Parathyroid adenoma (tissue), 2 donors: ENCODE data around the gene CD200R1.

Experiments
- H2AFZ ChIP-seq: fragments of 300-600 bp; sonication (generic); one replicate; pipeline ENCODE4 v1.7.0; 2017; ENCODE audit warnings: antibody characterized with exemption, mild to moderate bottlenecking
- H3K27ac ChIP-seq: fragments of 300-600 bp; sonication (generic); one replicate; pipeline ENCODE4 v1.7.0; 2017
- H3K27me3 ChIP-seq: fragments of 300-600 bp; sonication (generic); one replicate; pipeline ENCODE4 v1.7.0; 2017; ENCODE audit warnings: low read length; ENCODE audit not compliant: control insufficient read depth, insufficient read depth
- H3K36me3 ChIP-seq: fragments of 300-600 bp; sonication (generic); one replicate; pipeline ENCODE4 v1.7.0; 2017; ENCODE audit warnings: low read length; ENCODE audit not compliant: control insufficient read depth, insufficient read depth
- H3K4me1 ChIP-seq: fragments of 300-600 bp; sonication (generic); one replicate; pipeline ENCODE4 v1.7.0; 2017; ENCODE audit warnings: control low read depth
- H3K4me2 ChIP-seq: fragments of 300-600 bp; sonication (generic); one replicate; pipeline ENCODE4 v1.7.0; 2017; ENCODE audit warnings: low read length
- H3K4me3 ChIP-seq: fragments of 300-600 bp; sonication (generic); one replicate; pipeline ENCODE4 v1.7.0; 2017; ENCODE audit warnings: low read depth, low read length
- H3K79me2 ChIP-seq: fragments of 300-600 bp; sonication (generic); one replicate; pipeline ENCODE4 v1.7.0; 2017; ENCODE audit warnings: control low read depth
- H3K9ac ChIP-seq: fragments of 300-600 bp; sonication (generic); one replicate; pipeline ENCODE4 v1.7.0; 2017; ENCODE audit warnings: mild to moderate bottlenecking
- H3K9me3 ChIP-seq: fragments of 300-600 bp; sonication (generic); one replicate; pipeline ENCODE4 v1.7.0; 2017; ENCODE audit warnings: low read length; ENCODE audit not compliant: control insufficient read depth
- TF ChIP-seq, protein P1 (sequence below): fragments of 300-600 bp; sonication (generic); IDR thresholded peaks from one replicate; pipeline ENCODE4 v1.7.0; 2017; ENCODE audit warnings: antibody characterized with exemption, mild to moderate bottlenecking
- donor health status: primary hyperparathyroidism.

The CD200R1 gene

DNA sequence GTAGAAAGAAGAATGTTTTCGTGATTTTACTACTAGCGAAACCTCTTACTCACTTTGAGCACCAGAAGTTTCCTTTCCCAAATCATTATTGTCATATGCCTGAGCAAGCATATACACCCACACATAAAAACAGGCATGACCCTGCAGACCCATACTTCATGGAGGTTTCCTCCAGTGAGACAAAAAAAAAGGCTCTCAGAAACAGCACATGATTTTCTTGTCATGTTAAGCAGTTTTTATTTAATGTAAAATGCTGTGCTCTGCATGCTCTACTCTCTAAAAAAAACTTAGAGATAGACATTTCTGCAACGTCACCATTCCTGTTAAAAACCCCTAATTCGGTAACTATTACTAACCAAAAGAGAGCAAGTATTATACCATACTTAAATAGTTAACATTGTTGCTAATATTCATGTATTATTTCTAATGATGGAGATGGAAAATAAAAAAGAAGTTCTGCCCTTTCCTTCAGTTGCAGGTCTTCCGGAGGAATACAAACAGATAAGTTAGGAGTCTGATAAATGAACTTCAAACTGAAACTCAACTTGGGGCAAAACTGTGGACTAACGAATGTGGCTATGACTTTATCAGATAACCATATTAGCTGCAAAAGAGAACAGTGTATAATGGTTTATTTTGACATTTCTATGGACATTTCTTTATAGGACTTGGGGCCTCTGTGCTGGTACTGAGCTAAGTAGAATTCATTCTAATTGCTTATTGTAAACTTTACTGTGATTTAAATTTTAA, 15.9 kb downstream of the CD200R1 start:
- H3K4me3 ChIP-seq: peak overlapping the region; percentile 22

DNA sequence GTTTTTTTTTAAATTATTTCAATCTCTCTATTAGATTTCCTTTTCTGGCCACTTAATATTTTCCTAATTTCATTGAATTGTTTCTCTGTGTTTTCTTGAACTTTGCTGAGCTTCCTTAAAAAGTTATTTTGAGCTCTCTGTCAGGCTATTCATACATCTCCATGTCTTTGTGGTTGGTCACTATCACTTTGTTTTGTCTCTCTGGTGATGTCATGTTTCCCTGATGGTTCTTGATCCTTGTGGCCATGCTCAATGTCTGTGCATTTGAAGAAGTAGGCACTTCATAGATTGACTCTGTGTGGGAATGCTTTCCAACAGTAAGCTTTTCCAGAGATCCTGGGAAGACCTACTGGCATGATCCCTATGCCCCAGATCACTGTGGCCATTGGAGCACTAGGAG, 18.6 kb downstream of the CD200R1 start:
- H3K36me3 ChIP-seq: no peaks in the 10 kb centered on the region
- no peak overlapping the region for H3K9ac ChIP-seq
- H3K4me3 ChIP-seq: no peak overlapping the region
- H3K27ac ChIP-seq: no peak overlapping the region
- H2AFZ ChIP-seq: no peak overlapping the region
- no peaks in the 10 kb centered on the region for H3K27me3 ChIP-seq
- no peaks in the 10 kb centered on the region for H3K9me3 ChIP-seq
- H3K4me2 ChIP-seq: no peak overlapping the region
- H3K79me2 ChIP-seq: no peaks in the 10 kb centered on the region
- TF ChIP-seq, protein P1, sequence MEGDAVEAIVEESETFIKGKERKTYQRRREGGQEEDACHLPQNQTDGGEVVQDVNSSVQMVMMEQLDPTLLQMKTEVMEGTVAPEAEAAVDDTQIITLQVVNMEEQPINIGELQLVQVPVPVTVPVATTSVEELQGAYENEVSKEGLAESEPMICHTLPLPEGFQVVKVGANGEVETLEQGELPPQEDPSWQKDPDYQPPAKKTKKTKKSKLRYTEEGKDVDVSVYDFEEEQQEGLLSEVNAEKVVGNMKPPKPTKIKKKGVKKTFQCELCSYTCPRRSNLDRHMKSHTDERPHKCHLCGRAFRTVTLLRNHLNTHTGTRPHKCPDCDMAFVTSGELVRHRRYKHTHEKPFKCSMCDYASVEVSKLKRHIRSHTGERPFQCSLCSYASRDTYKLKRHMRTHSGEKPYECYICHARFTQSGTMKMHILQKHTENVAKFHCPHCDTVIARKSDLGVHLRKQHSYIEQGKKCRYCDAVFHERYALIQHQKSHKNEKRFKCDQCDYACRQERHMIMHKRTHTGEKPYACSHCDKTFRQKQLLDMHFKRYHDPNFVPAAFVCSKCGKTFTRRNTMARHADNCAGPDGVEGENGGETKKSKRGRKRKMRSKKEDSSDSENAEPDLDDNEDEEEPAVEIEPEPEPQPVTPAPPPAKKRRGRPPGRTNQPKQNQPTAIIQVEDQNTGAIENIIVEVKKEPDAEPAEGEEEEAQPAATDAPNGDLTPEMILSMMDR: no peak
- no peaks in the 10 kb centered on the region for H3K4me1 ChIP-seq

More for the DNA sequence above, 15.9 kb downstream of the CD200R1 start:
- Histone ChIP-seq H3K36me3 (no peaks in the 10 kb centered on the region), H3K4me1 (no peaks in the 10 kb centered on the region), H3K9ac (no peak overlapping the region), H3K9me3 (no peaks in the 10 kb centered on the region), H3K27ac (no peak overlapping the region), H3K79me2 (no peaks in the 10 kb centered on the region), H3K27me3 (no peaks in the 10 kb centered on the region), H3K4me2 (peak overlapping the region; percentile 34), H2AFZ (peak overlapping the region; percentile 4)
- TF ChIP-seq, protein P1: no peak

DNA sequence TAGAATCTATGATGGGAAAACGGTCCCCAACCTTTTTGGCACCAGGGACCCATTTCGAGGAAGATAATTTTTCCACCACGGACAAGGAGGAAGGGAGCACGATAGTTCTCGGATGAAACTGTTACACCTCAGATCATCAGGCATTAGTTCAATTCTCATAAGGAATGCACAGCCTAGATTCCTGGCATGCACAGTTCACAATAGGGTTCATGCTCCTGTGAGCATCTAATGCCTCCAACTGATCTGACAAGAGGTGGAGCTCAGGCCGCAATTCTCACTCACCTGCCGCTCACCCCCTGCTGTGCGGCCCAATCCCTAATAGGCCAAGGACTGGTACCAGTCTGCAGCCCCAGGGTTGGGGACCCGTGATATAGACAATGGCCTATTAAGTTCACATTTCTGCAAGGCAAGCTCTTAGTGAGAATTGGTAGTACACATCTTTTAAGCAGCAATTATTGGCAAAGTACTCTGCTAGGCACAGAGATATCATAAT, 26.5 kb downstream of the CD200R1 start:
- no peaks in the 10 kb centered on the region for H3K27me3 ChIP-seq
- TF ChIP-seq, protein P1: no peak
- no peaks in the 10 kb centered on the region for H3K9me3 ChIP-seq
- no peak overlapping the region for H3K4me2 ChIP-seq
- H3K4me1 ChIP-seq: no peaks in the 10 kb centered on the region
- H3K4me3 ChIP-seq: no peak overlapping the region
- H3K9ac ChIP-seq: no peak overlapping the region
- no peaks in the 10 kb centered on the region for H3K36me3 ChIP-seq
- no peak overlapping the region for H3K27ac ChIP-seq
- no peaks in the 10 kb centered on the region for H3K79me2 ChIP-seq
- H2AFZ ChIP-seq: no peak overlapping the region

DNA sequence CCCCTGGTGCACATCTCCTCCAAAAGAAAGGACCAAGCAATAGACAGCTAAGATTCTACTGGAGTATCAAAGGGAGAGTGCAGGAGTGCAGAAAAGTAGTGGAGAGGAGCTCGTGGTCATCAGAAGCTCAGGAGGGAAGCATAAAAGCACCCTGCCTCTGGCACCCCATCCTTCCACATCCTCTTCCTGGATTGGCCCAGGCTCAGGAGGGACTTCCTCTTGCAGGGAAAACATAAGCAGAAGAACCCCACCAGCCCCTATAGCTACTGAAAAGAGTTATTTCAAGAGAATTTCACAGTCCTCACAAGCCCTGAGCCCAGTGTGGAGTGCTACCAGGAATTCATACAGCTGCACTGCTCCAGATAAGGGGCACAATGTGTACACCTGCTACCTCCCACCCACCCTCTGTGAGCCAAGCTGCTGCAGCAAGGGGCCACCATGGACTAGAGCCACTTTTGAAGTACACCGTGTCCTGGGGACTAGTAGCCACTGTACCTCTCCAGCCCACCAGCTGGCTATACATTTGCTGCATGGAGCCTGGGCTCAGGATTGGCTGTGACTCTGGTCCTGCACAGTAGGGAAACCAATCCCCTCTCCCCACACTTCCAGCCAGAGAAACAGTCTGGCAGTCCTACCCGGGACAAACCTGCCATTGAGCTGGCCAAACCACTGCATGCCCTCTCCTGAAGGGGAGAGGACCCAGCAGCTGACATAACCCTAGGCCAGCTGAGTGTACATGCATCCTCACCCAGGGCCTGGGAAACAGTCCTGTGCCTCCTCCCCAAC, 43.0 kb downstream of the CD200R1 start:
- H3K36me3 ChIP-seq: no peaks in the 10 kb centered on the region
- H3K4me3 ChIP-seq: no peak overlapping the region
- no peaks in the 10 kb centered on the region for H3K27me3 ChIP-seq
- no peak overlapping the region for H2AFZ ChIP-seq
- no peak overlapping the region for H3K4me2 ChIP-seq
- TF ChIP-seq, protein P1: no peak
- no peaks in the 10 kb centered on the region for H3K9me3 ChIP-seq
- no peak overlapping the region for H3K27ac ChIP-seq
- H3K9ac ChIP-seq: no peak overlapping the region
- no peaks in the 10 kb centered on the region for H3K79me2 ChIP-seq
- no peaks in the 10 kb centered on the region for H3K4me1 ChIP-seq
